ENCODE results near the gene PTPRK.

The PTPRK gene

GRCh38 chr6:128244751-128245405 is 275.5 kb downstream of the PTPRK start:
- no peak for DNase-seq

GRCh38 chr6:128242765-128243403 is 277.5 kb downstream of the PTPRK start:
- DNase-seq = no peak

- DNase-seq = no peak
Measured at GRCh38 chr6:128241216-128241615, 279.2 kb downstream of the PTPRK start.

GRCh38 chr6:128240024-128240428 is 280.4 kb downstream of the PTPRK start:
- no peak for DNase-seq

GRCh38 chr6:128239146-128239545 is 281.3 kb downstream of the PTPRK start:
- no peak for DNase-seq

- no peak for DNase-seq
Measured at GRCh38 chr6:128238225-128238624, 282.2 kb downstream of the PTPRK start.

GRCh38 chr6:128235556-128235955 is 284.8 kb downstream of the PTPRK start:
- no peak for DNase-seq

GRCh38 chr6:128233531-128233930 is 286.9 kb downstream of the PTPRK start:
- DNase-seq = no peak

- DNase-seq = no peak
Measured at GRCh38 chr6:128230267-128230989, 290.0 kb downstream of the PTPRK start.

GRCh38 chr6:128225612-128226011 is 294.8 kb downstream of the PTPRK start:
- DNase-seq = no peak

GRCh38 chr6:128216917-128217316 is 303.5 kb downstream of the PTPRK start:
- DNase-seq = no peak

GRCh38 chr6:128209771-128210170 is 310.6 kb downstream of the PTPRK start:
- no peak for DNase-seq

- DNase-seq = no peak
Measured at GRCh38 chr6:128208851-128209580, 311.4 kb downstream of the PTPRK start.

- DNase-seq = no peak
Measured at GRCh38 chr6:128208078-128208477, 312.3 kb downstream of the PTPRK start.

GRCh38 chr6:128206610-128207426 is 313.6 kb downstream of the PTPRK start:
- no peak for DNase-seq

GRCh38 chr6:128204616-128205015 is 315.8 kb downstream of the PTPRK start:
- DNase-seq = no peak

- DNase-seq = no peak
Measured at GRCh38 chr6:128202169-128202765, 318.1 kb downstream of the PTPRK start.

GRCh38 chr6:128200789-128201188 is 319.6 kb downstream of the PTPRK start:
- no peak for DNase-seq

- no peak for DNase-seq
Measured at GRCh38 chr6:128199461-128199860, 320.9 kb downstream of the PTPRK start.

- no peak for DNase-seq
Measured at GRCh38 chr6:128192972-128193371, 327.4 kb downstream of the PTPRK start.

- DNase-seq = no peak
Measured at GRCh38 chr6:128188678-128189077, 331.7 kb downstream of the PTPRK start.

- no peak for DNase-seq
Measured at GRCh38 chr6:128186729-128187128, 333.7 kb downstream of the PTPRK start.
